Omental fat pad (tissue), 4 donors: ENCODE data around the gene PTF1A. TPM values are rescaled to one million over a fixed set of nuclear protein-coding genes. Genes with fewer than 3 reads are reported as not detected.

Source experiments
- ATAC-seq: fragments of 150-250 bp; one replicate; pipeline ENCODE4 v1.9.1; 2016; ENCODE audit warnings: mild to moderate bottlenecking, moderate library complexity; ENCODE audit not compliant: low FRiP score
- DNase-seq: peaks from one replicate; pipeline ENCODE4 v3.0.0-alpha.2; 2019; ENCODE audit warnings: low spot score
- CTCF ChIP-seq, 3 donors: fragments of 450-650 bp; IDR thresholded peaks; one replicate each; pipeline ENCODE4 v1.5.1; 2016 to 2017; ENCODE audit warnings: antibody characterized with exemption in 3 of 3, mild to moderate bottlenecking in 3 of 3, moderate library complexity in 2 of 3
- total RNA-seq, 4 donors: library from RNA; depleted of rRNA; stranded (reverse); fragments of >200 nt; gene quantifications; one replicate each; pipeline ENCODE4 v1.1.0, GENCODE V29; 2016

The PTF1A gene
- total RNA-seq, 4 donors from 2014 or later = not detected

- TF ChIP-seq CTCF (IDR thresholded peaks at IDR 0.05) = no peak
- no peak for DNase-seq
- ATAC-seq = no peak
Measured at GRCh38 chr10:23171232-23171876, 20.8 kb upstream of the PTF1A start.

DNA sequence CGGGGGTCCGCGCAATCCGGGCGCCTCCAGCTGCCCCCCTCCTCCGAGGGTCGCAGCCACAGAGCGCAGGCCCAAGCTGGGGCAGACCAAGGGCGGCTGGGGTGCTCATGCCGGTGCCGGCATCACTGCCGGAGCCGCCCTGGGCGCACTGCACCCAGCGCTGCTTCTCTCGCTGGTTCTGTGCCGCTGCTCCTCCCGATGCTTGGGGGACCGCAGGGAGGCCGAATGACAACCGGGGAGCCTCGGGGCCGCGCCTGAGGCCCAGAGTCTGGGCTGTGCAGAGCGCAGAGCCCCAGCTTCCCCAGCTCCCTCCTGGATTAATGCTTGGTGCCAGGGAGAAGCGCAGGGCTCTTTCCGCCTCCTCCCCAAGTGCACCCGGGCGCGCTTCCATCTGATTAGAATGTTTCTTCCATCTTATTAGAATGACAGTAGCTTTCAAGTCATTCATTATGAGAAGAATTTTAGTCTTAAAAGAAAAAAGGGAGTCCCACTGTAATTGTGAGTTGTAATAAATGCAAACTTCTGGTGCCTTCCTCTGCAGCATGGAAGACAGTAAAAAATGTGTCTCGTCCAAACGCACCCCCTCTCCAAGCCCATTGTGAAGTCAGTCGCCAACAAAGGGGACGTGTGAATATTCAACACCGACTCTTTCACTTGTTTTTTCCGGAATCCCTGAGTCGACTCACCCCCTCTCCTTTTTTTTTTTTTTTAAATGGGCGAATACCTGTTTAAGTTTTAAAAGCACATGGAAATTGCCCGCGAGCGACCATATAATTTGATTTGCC is 19.5 kb upstream of the PTF1A start:
- no peak for TF ChIP-seq CTCF (IDR thresholded peaks at IDR 0.05)
- DNase-seq (no peak), ATAC-seq (no peak)

DNA sequence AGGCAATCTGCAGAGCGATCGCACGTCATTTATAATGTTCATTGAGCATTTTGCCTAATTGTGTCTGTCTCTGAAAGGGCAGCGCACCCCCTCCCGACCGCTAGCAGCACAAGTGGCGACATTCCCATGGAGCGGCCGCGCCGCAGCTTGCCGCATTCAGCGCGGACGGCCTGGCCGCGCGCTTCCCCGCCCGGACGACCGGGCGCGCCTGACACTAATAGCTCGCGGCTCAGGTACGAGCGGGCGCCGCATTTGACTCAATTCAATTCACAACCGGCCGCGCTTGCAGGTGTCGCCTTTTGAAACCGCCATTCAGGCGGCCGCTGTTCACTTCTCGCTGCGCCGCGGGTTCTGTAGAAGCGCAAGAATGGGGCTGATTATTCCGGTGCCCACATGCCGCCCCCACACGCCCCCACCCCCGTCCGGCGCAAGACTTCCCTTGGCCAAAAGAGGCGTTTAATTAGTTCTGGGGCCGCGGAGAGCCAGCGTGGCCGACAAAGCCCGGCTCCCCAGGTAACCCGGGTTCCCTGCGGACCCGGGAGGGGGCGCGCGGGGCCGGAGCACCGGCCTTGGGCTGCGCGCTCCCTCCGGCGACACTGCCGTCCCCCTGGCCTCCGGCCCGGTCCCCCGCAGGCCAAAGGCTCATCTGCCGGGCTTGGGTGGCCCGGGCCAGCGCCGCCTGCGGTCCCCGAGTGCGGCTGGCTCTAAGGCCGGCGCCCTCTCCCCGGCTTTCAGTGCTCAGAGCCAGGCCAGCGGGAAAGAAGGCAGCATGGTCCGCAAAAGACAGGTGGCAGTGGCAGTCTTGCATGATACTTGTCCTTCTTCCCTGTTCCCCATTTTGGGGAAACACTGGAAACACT is 18.7 kb upstream of the PTF1A start:
- ATAC-seq = no peak
- no peak for DNase-seq
- TF ChIP-seq CTCF (IDR thresholded peaks at IDR 0.05) = no peak

- DNase-seq (no peak), ATAC-seq (no peak)
- TF ChIP-seq CTCF (IDR thresholded peaks at IDR 0.05) = no peak
Measured at GRCh38 chr10:23174074-23174976, 17.8 kb upstream of the PTF1A start.

DNA sequence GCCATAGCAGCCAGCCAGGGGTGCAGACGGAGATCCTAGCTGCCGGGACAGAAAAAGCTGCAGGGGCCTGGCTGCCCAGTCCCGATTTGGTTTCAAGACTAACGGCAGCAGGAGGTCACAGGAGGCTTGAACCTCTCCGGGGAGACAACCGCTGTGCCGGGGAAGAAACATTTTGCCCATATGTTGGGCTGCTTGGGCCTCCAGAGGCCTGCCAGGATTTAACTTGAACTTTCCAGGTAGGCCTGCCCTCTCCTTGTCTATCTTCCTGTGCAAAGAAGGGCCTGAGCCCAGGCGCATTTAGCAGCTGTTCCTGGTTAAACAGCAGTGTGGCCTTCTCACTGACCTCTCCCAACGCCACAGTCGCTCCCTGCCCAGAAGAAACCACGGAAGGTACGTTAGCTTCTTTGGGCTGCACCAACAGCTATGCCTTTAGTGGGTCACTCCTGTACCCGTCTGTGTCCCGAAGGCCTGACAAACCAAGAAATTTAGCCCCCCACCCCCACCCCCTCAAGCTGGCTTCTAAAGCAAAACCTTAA is 17.1 kb upstream of the PTF1A start:
- no peak for DNase-seq
- no peak for ATAC-seq
- no peak for TF ChIP-seq CTCF (IDR thresholded peaks at IDR 0.05)

DNA sequence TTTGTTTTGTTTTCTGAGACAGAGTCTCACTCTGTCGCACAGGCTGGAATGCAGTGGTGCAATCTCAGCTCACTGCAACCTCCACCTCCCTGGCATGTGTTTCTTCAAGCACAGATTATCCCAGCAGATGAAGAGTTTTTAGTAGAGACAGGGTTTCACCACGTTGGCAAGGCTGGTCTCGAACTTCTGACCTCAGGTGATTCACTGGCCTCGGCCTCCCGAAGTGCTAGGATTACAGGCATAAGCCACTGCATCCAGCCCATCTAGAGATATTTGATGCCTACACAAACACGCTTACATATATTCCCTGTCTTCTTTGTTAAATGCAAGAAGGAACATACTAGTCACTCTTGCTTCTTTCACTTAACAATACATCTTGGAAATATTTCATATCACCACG is 5.9 kb upstream of the PTF1A start:
- TF ChIP-seq CTCF (IDR thresholded peaks at IDR 0.05) = no peak
- no peak for ATAC-seq

More for the DNA sequence above, 5.9 kb upstream of the PTF1A start:
- DNase-seq = no peak
